Choroid plexus epithelial cell (primary cell): ENCODE results near the gene OR5AC2.

Experiments
- DNase-seq: peaks from one replicate; pipeline ENCODE4 v3.0.0-alpha.2; 2010; ENCODE audit warnings: low read depth
- H3K4me3 ChIP-seq: 2 replicates; pipeline ENCODE4 v1.5.1; 2011; ENCODE audit warnings: low read depth, mild to moderate bottlenecking, control low read depth, low read length, moderate library complexity
- CTCF ChIP-seq: conservative IDR thresholded peaks from 2 replicates; pipeline ENCODE4 v1.5.1; 2011; ENCODE audit warnings: low read depth, mild to moderate bottlenecking, control low read depth, inconsistent platforms, low read length, moderate library complexity

OR5AC2 gene

GRCh38 chr3:98086873-98087272 is at the start of gene OR5AC2:
OR5AC2 (plus strand) TSS chr3:98087173; CDS start chr3:98087173, 0 bp downstream.
- DNase-seq: no peak
- TF ChIP-seq CTCF: no peak

GRCh38 chr3:98038286-98038685 is 48.7 kb upstream of the OR5AC2 start:
- TF ChIP-seq CTCF: no peak
- peak; percentile 8 for DNase-seq
- H3K4me3 ChIP-seq: no peak overlapping the region

More at GRCh38 chr3:98086873-98087272, at the start of gene OR5AC2:
- H3K4me3 ChIP-seq: no peak within 1 kb of the TSS

DNA sequence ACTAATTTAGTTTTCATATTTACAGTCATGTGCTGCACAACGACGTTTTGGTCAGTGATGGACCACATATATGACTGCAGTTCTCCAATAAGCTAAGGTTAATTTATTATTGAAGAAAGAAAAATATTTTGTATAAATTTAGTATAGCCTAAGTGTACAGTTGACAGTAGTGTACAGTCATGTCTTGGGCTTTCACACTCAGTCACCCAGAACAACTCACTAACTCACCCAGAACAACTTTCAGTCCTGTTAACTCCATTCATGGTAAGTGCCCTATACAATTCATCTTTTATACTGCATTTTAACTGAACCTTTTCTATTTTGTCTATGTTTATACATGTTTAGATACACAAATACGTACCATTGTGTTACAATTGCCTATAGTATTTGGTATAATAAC is 48.1 kb upstream of the OR5AC2 start:
- DNase-seq: no peak
- TF ChIP-seq CTCF: no peak
- H3K4me3 ChIP-seq: no peak overlapping the region

DNA sequence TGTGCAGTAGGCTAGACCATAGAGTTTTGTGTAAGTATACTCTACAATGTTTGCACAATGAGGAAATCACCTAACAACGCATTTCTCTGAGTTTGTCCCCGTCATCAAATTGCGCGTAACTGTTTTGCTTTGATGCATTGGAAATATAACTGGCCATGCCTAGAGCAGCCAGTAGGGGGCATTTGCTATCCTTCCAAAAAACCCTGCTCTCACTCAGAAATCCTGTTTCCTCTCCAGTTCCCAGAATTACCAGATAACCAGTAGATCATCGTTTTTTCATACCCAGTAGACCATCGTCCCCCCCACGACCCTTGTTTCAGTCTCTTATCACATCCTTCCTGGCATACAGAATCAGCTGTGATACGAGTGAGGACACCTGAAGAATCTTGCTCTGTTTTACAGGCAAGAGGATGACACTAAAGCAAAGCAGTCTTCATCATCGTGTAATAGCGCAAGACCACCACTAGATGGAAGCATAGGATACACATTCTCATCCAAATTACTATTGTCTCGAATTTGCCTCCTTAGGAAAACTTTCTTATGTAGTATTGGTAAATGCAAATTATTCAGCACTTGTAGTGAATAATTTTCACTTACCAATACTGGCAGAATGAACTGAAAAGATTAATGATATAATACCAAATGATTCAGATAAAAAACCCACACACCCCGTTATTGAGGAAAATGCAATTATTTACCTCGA is 47.5 kb upstream of the OR5AC2 start:
- DNase-seq: peak; percentile 95
- peak; percentile 81 for TF ChIP-seq CTCF
- peak overlapping the region; percentile 55 for H3K4me3 ChIP-seq

- H3K4me3 ChIP-seq: no peak overlapping the region
- TF ChIP-seq CTCF: no peak
- DNase-seq: no peak
Observed at GRCh38 chr3:98041350-98041749, 45.6 kb upstream of the OR5AC2 start.

DNA sequence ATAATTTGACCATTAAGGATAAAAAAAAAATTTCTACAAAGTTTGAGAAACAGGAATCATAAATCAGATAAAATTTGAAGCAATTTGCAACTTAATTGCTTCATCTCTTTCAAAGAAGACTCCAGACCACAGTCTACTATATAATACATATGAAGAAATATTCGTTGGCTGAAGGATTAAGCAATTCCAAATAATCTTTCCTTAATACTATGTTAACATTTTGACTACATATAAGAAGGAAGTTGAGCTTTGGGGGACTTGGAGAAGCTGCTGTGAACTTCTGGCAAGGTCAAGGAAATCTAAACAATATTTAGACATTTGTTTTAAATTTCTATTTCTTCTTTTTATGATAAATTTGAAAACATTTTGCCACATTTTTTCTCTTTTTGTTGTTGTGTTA is 38.4 kb upstream of the OR5AC2 start:
- no peak overlapping the region for H3K4me3 ChIP-seq
- TF ChIP-seq CTCF: no peak
- DNase-seq: no peak

DNA sequence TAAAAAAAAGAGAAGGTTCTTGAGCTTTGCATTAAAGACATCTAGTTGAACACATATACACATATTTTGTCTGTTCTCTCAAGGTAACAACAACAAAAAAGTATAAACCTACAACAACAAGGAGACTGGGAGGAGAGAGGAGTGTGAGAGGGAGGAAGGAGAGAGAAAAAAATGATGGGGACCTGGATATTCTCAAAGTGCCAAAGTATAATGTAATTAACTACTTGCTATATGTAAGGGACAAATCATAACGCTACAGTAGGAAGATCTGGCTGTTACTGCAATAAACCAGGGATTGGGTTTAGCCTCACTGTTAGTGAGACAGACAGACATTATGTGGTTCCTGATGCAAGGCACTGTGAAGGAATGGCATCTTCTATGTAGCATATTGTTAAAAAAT is 37.7 kb upstream of the OR5AC2 start:
- no peak for DNase-seq
- no peak for TF ChIP-seq CTCF
- H3K4me3 ChIP-seq: no peak overlapping the region
